H9 (cell line): ENCODE data around the gene PFKP. TPM values are rescaled to one million over a fixed set of nuclear protein-coding genes. Genes with fewer than 3 reads are reported as not detected.

Experiments
- DNase-seq: peaks from one replicate; pipeline ENCODE4 v3.0.0-alpha.2; 2017
- H2AFZ ChIP-seq: one replicate; pipeline ENCODE4 v1.6.1; 2013; ENCODE audit warnings: mild to moderate bottlenecking, low read length, control low read depth, moderate library complexity
- H2AK5ac ChIP-seq: 2 replicates; pipeline ENCODE4 v1.6.1; 2013; ENCODE audit warnings: low read length, control low read depth, mixed read lengths; ENCODE audit not compliant: insufficient read length
- H2BK120ac ChIP-seq: one replicate; pipeline ENCODE4 v1.6.1; 2013; ENCODE audit warnings: low read depth, mild to moderate bottlenecking, low read length, control low read depth, inconsistent platforms; ENCODE audit not compliant: poor library complexity, severe bottlenecking
- H2BK12ac ChIP-seq: 2 replicates; pipeline ENCODE4 v1.6.1; 2013; ENCODE audit warnings: low read length, control low read depth, mixed read lengths, low read depth; ENCODE audit not compliant: insufficient read length
- H2BK15ac ChIP-seq: 2 replicates; pipeline ENCODE4 v1.6.1; 2013; ENCODE audit warnings: low read depth, low read length, control low read depth
- H2BK20ac ChIP-seq: one replicate; pipeline ENCODE4 v1.6.1; 2013; ENCODE audit warnings: low read depth, mild to moderate bottlenecking, low read length, control low read depth, inconsistent platforms; ENCODE audit not compliant: poor library complexity, severe bottlenecking
- H2BK5ac ChIP-seq: 2 replicates; pipeline ENCODE4 v1.6.1; 2013; ENCODE audit warnings: low read length, control low read depth, mixed read lengths; ENCODE audit not compliant: insufficient read length
- H3K14ac ChIP-seq: 2 replicates; pipeline ENCODE4 v1.6.1; 2013; ENCODE audit warnings: low read length, control low read depth; ENCODE audit not compliant: insufficient read depth
- H3K18ac ChIP-seq: 2 replicates; pipeline ENCODE4 v1.6.1; 2013; ENCODE audit warnings: low read depth, mild to moderate bottlenecking, mixed read lengths, low read length, control low read depth; ENCODE audit not compliant: insufficient read length
- H3K23ac ChIP-seq: 2 replicates; pipeline ENCODE4 v1.6.1; 2013; ENCODE audit warnings: low read length, control low read depth, mixed read lengths, low read depth; ENCODE audit not compliant: insufficient read length
- H3K23me2 ChIP-seq: 2 replicates; pipeline ENCODE4 v1.6.1; 2013; ENCODE audit warnings: low read depth, mild to moderate bottlenecking, mixed read lengths, low read length, control low read depth; ENCODE audit not compliant: insufficient read length, poor library complexity, severe bottlenecking
- H3K27ac ChIP-seq: 2 replicates; pipeline ENCODE4 v1.5.1; 2013; ENCODE audit warnings: low read length, control low read depth, mixed read lengths, low read depth; ENCODE audit not compliant: insufficient read length
- H3K27me3 ChIP-seq: 2 replicates; pipeline ENCODE4 v1.6.1; 2013; ENCODE audit warnings: low read length, control low read depth, inconsistent platforms; ENCODE audit not compliant: insufficient read depth
- H3K4ac ChIP-seq: 2 replicates; pipeline ENCODE4 v1.6.1; 2013; ENCODE audit warnings: low read depth, mild to moderate bottlenecking, control low read depth, inconsistent platforms, low read length, moderate library complexity
- H3K4me1 ChIP-seq: 2 replicates; pipeline ENCODE4 v1.6.1; 2013; ENCODE audit warnings: low read length, control low read depth, inconsistent platforms; ENCODE audit not compliant: insufficient read depth
- H3K4me2 ChIP-seq: 2 replicates; pipeline ENCODE4 v1.6.1; 2013; ENCODE audit warnings: low read length, control low read depth, mixed read lengths; ENCODE audit not compliant: insufficient read length, insufficient read depth
- H3K56ac ChIP-seq: 2 replicates; pipeline ENCODE4 v1.6.1; 2013; ENCODE audit warnings: low read depth, mild to moderate bottlenecking, mixed read lengths, low read length, control low read depth; ENCODE audit not compliant: insufficient read length
- H3K79me1 ChIP-seq: 2 replicates; pipeline ENCODE4 v1.6.1; 2013; ENCODE audit warnings: low read depth, mild to moderate bottlenecking, moderate library complexity, low read length, control low read depth, inconsistent platforms; ENCODE audit not compliant: insufficient read depth, poor library complexity, severe bottlenecking
- H3K79me2 ChIP-seq: 2 replicates; pipeline ENCODE4 v1.6.1; 2013; ENCODE audit warnings: low read length, control low read depth, inconsistent platforms; ENCODE audit not compliant: insufficient read depth
- H3K9ac ChIP-seq: 2 replicates; pipeline ENCODE4 v1.6.1; 2013; ENCODE audit warnings: low read length, control low read depth, mixed read lengths; ENCODE audit not compliant: insufficient read length; ENCODE audit errors: extremely low read depth
- H3K9me3 ChIP-seq: one replicate; pipeline ENCODE4 v1.6.1; 2013; ENCODE audit warnings: low read depth, low read length, inconsistent platforms; ENCODE audit not compliant: control insufficient read depth
- H3T11ph ChIP-seq: one replicate; pipeline ENCODE4 v1.6.1; 2013; ENCODE audit warnings: mild to moderate bottlenecking, low read length, control low read depth, inconsistent platforms
- H4K20me1 ChIP-seq: one replicate; pipeline ENCODE4 v1.6.1; 2013; ENCODE audit not compliant: control insufficient read depth, insufficient read length, insufficient read depth
- H4K5ac ChIP-seq: 2 replicates; pipeline ENCODE4 v1.6.1; 2013; ENCODE audit warnings: low read depth, mild to moderate bottlenecking, mixed read lengths, low read length, control low read depth; ENCODE audit not compliant: insufficient read length
- H4K8ac ChIP-seq: replicated peaks from 2 replicates; pipeline ENCODE4 v1.6.1; 2013; ENCODE audit warnings: low read length, control low read depth, mixed read lengths, low read depth; ENCODE audit not compliant: insufficient read length
- H4K91ac ChIP-seq: 2 replicates; pipeline ENCODE4 v1.6.1; 2013; ENCODE audit warnings: low read depth, mild to moderate bottlenecking, moderate library complexity, mixed read lengths, low read length, control low read depth; ENCODE audit not compliant: insufficient read length
- H3K27ac Mint-ChIP-seq, 3 experiments: 2 replicates in 2 of 3; 3 replicates in 1 of 3; pipeline ENCODE4 v1.8.0; 2020 to 2021; ENCODE audit warnings: mixed read lengths in 3 of 3, mild to moderate bottlenecking in 1 of 3, moderate library complexity in 1 of 3
- H3K27me3 Mint-ChIP-seq: 2 replicates; pipeline ENCODE4 v1.8.0; 2021; ENCODE audit warnings: low read depth, mild to moderate bottlenecking, moderate library complexity, mixed read lengths
- H3K36me3 Mint-ChIP-seq, 3 experiments: 2 replicates in 2 of 3; 3 replicates in 1 of 3; pipeline ENCODE4 v1.8.0; 2020 to 2021; ENCODE audit warnings: low read depth in 3 of 3, mixed read lengths in 3 of 3; ENCODE audit not compliant: insufficient read depth in 1 of 3
- H3K4me1 Mint-ChIP-seq, 2 experiments: 2 replicates each; pipeline ENCODE4 v1.8.0; 2020; ENCODE audit warnings: mixed read lengths in 2 of 2
- H3K4me3 Mint-ChIP-seq, 2 experiments: 2 replicates in 1 of 2; 3 replicates in 1 of 2; pipeline ENCODE4 v1.8.0; 2020 to 2021; ENCODE audit warnings: mild to moderate bottlenecking in 2 of 2, mixed read lengths in 2 of 2, moderate library complexity in 1 of 2
- H3K9me3 Mint-ChIP-seq, 2 experiments: 2 replicates in 1 of 2; 3 replicates in 1 of 2; pipeline ENCODE4 v1.8.0; 2020; ENCODE audit warnings: mild to moderate bottlenecking in 2 of 2, mixed read lengths in 2 of 2, moderate library complexity in 1 of 2
- WGBS: extraction: QIAGEN DNeasy Blood & Tissue Kit; methylation state at CpG from one replicate; pipeline ENCODE4 v1.1.7; 2013; ENCODE audit warnings: missing lambda C conversion rate, low lambda C conversion rate, mixed read lengths; ENCODE audit not compliant: insufficient read length; ENCODE audit errors: extremely low coverage; 5-methylcytosine and 5-hydroxymethylcytosine counted together
- total RNA-seq: library from RNA; stranded (reverse); gene quantifications from 2 replicates; pipeline ENCODE4 v1.2.1, GENCODE V29; 2021
- TF ChIP-seq, protein P1 (sequence below): fragments of 200-600 bp; sonication (generic); conservative IDR thresholded peaks from 3 replicates; pipeline ENCODE4 v1.8.0; 2021; ENCODE audit warnings: antibody characterized with exemption, mild to moderate bottlenecking

PFKP gene
- total RNA-seq, 1 experiment from 2014 or later: 145 TPM

- no peak overlapping the region for H2BK120ac ChIP-seq
- no CpG with 5 or more reads among the region's 12 CpGs for WGBS
- H3K9ac ChIP-seq: no peak overlapping the region
- no peaks in the 10 kb centered on the region for H3K23me2 ChIP-seq
- no peaks in the 10 kb centered on the region for H3K9me3 ChIP-seq
- H3K23ac ChIP-seq: no peak overlapping the region
- H2BK5ac ChIP-seq: no peak overlapping the region
- H4K8ac ChIP-seq: no peak overlapping the region
- no peak overlapping the region; a peak in 1 of 7 replicates for H3K27ac Mint-ChIP-seq
- H4K91ac ChIP-seq: no peak overlapping the region
- H2BK15ac ChIP-seq: no peak overlapping the region
- H3K27me3 ChIP-seq: no peaks in the 10 kb centered on the region
- no peaks in the 10 kb centered on the region for H3K4me1 ChIP-seq
- H3K4me3 Mint-ChIP-seq: no peak overlapping the region
- H3K18ac ChIP-seq: no peak overlapping the region
- H3K79me2 ChIP-seq: no peaks in the 10 kb centered on the region
- no peaks in the 10 kb centered on the region for H3K4me1 Mint-ChIP-seq
- H3K56ac ChIP-seq: no peak overlapping the region
- no peak for DNase-seq
- H4K5ac ChIP-seq: no peak overlapping the region
- no peak overlapping the region for H3K4me2 ChIP-seq
- no peaks in the 10 kb centered on the region for H3K27me3 Mint-ChIP-seq
- H3K4ac ChIP-seq: no peak overlapping the region
- no peaks in the 10 kb centered on the region for H3K79me1 ChIP-seq
- no peaks in the 10 kb centered on the region for H3K9me3 Mint-ChIP-seq
- H3K36me3 Mint-ChIP-seq: peaks cover 57 to 86% (median 83%) of the 10 kb centered on the region in 3 experiments
- TF ChIP-seq, protein P1, sequence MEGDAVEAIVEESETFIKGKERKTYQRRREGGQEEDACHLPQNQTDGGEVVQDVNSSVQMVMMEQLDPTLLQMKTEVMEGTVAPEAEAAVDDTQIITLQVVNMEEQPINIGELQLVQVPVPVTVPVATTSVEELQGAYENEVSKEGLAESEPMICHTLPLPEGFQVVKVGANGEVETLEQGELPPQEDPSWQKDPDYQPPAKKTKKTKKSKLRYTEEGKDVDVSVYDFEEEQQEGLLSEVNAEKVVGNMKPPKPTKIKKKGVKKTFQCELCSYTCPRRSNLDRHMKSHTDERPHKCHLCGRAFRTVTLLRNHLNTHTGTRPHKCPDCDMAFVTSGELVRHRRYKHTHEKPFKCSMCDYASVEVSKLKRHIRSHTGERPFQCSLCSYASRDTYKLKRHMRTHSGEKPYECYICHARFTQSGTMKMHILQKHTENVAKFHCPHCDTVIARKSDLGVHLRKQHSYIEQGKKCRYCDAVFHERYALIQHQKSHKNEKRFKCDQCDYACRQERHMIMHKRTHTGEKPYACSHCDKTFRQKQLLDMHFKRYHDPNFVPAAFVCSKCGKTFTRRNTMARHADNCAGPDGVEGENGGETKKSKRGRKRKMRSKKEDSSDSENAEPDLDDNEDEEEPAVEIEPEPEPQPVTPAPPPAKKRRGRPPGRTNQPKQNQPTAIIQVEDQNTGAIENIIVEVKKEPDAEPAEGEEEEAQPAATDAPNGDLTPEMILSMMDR: no peak
- no peaks in the 10 kb centered on the region for H4K20me1 ChIP-seq
- no peak overlapping the region for H2AFZ ChIP-seq
- H3K27ac ChIP-seq: no peak overlapping the region
- no peak overlapping the region for H2BK12ac ChIP-seq
- H2BK20ac ChIP-seq: no peak overlapping the region
- H3T11ph ChIP-seq: no peak overlapping the region
- no peak overlapping the region for H2AK5ac ChIP-seq
- H3K14ac ChIP-seq: no peak overlapping the region
These were observed 50.1 kb downstream of the PFKP start for GRCh38 chr10:3117486-3117885.
